ENCODE measurements around the gene SLC49A4. TPM values are rescaled to one million over a fixed set of nuclear protein-coding genes. Genes with fewer than 3 reads are reported as not detected.
A peak's percentile ranks its signal among the peaks of the same experiment; 100 is the strongest.

SLC49A4 gene
- total and polyA plus RNA-seq, 11 donors, result 5.6 to 25.4 (median 14.4) TPM

- Histone ChIP-seq H3K4me1 (no peaks in the 10 kb centered on the region), H3K27me3 (peaks cover 0 to 11% (median 0%) of the 10 kb centered on the region in 9 donors), H3K9me3 (peaks cover 0 to 4% (median 0%) of the 10 kb centered on the region in 12 donors), H3K27ac (no peak overlapping the region), H3K4me3 (no peak overlapping the region), H3K36me3 (peaks cover 0 to 15% (median 0%) of the 10 kb centered on the region in 9 donors)
- ATAC-seq (no peak), DNase-seq (no peak)
- 90 to 95% (median 92%) methylated on average over 3 of the region's 3 CpGs for WGBS, 4 donors
- intact Hi-C loops (cut with DNase I), result no loop called here
- TF ChIP-seq CTCF (IDR thresholded peaks at IDR 0.05), result no peak
- no peak for TF ChIP-seq POLR2A (IDR thresholded peaks at IDR 0.05)
These were observed 113.4 kb downstream of the SLC49A4 start for GRCh38 chr3:122908251-122908650.

- Histone ChIP-seq H3K36me3 (peaks cover 0 to 15% (median 0%) of the 10 kb centered on the region in 9 donors), H3K27ac (no peak overlapping the region), H3K9me3 (no peaks in the 10 kb centered on the region), H3K27me3 (peaks cover 0 to 25% (median 0%) of the 10 kb centered on the region in 9 donors), H3K4me1 (no peaks in the 10 kb centered on the region), H3K4me3 (no peak overlapping the region)
- no peak for ATAC-seq
- no peak for TF ChIP-seq POLR2A (IDR thresholded peaks at IDR 0.05)
- TF ChIP-seq CTCF (IDR thresholded peaks at IDR 0.05), result no peak
- no peak for DNase-seq
- 85 to 97% (median 95%) methylated on average over 6 to 16 of the region's 16 CpGs for WGBS, 4 donors
- intact Hi-C loops (cut with DNase I), result no loop called here
These were observed 117.0 kb downstream of the SLC49A4 start for GRCh38 chr3:122911901-122912300.

- TF ChIP-seq CTCF (IDR thresholded peaks at IDR 0.05) (no peak), POLR2A (IDR thresholded peaks at IDR 0.05) (no peak)
- ATAC-seq (no peak), DNase-seq (no peak)
- Histone ChIP-seq H3K27ac (no peak overlapping the region), H3K9me3 (no peaks in the 10 kb centered on the region), H3K27me3 (peaks cover 0 to 25% (median 0%) of the 10 kb centered on the region in 9 donors), H3K4me1 (no peaks in the 10 kb centered on the region), H3K4me3 (peak overlapping the region in 1 of 12 donors; percentile 37), H3K36me3 (peaks cover 0 to 15% (median 0%) of the 10 kb centered on the region in 9 donors)
- WGBS, 4 donors, result 59 to 78% (median 64%) methylated on average over 28 to 76 of the region's 76 CpGs
- intact Hi-C loops (cut with DNase I), result no loop called here
These were observed 118.1 kb downstream of the SLC49A4 start for GRCh38 chr3:122912772-122913538.

GRCh38 chr3:122913539-122914100 lies 118.8 kb downstream of the SLC49A4 start:
- Histone ChIP-seq H3K4me1 (no peaks in the 10 kb centered on the region), H3K27me3 (peaks cover 0 to 25% (median 0%) of the 10 kb centered on the region in 9 donors), H3K27ac (no peak overlapping the region), H3K36me3 (peaks cover 0 to 15% (median 0%) of the 10 kb centered on the region in 9 donors), H3K4me3 (no peak overlapping the region), H3K9me3 (no peaks in the 10 kb centered on the region)
- no peak for TF ChIP-seq CTCF (IDR thresholded peaks at IDR 0.05)
- no peak for TF ChIP-seq POLR2A (IDR thresholded peaks at IDR 0.05)
- DNase-seq, result no peak
- intact Hi-C loops (cut with DNase I), result no loop called here
- WGBS, 4 donors, result 81 to 91% (median 82%) methylated on average over 31 to 33 of the region's 33 CpGs
- ATAC-seq, result no peak

Measured in heart left ventricle (tissue), 16 donors.